Stimulated activated CD8-positive, alpha-beta memory T cell treated with anti-CD3 and anti-CD28 coated beads, Interleukin-4, amount 100 ng/mL, for 48 hours (primary cell): Measurements from ENCODE around the gene EXOSC6.
"Not testable (repeated sequence)": the region's sequence is repeated elsewhere in the genome, so short reads cannot be mapped to it uniquely, and the experiment has no call there.

Source experiments
- DNase-seq: peaks from one replicate; pipeline ENCODE4 v3.0.0-alpha.2; 2020

The EXOSC6 gene

GRCh38 chr16:70251629-70252354, at the start of gene EXOSC6:
TSS of gene EXOSC6 (minus strand) at chr16:70251940. CDS start at chr16:70251900, 40 bp downstream.
- DNase-seq: peak; percentile 93

- no peak for DNase-seq
These were observed 49.4 kb upstream of the EXOSC6 start for GRCh38 chr16:70301121-70301520.

- DNase-seq: peak; percentile 80
These were observed 47.5 kb upstream of the EXOSC6 start, which contains the start of gene DDX19B for GRCh38 chr16:70298988-70299938. TSS of gene DDX19B (plus strand) at chr16:70299186. CDS start at chr16:70299298, 112 bp downstream.

DNA sequence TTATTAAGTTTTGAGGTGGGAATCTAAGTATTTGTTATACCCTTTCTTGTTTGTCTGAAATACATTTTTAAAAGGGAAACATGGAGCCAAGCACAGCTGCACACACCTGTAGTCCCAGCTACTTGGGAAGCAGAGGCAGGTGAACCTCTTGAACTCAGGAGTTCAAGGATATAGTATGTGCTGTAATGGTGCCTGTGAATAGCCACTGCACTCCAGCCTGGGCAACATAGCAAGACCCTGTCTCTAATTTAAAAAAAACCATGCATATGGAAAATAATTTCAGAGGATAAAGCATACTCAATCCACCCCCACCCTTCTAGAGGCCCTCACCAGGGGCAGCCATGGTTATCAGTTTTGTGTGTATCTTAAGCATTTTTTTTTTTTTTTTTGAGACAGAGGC, 43.9 kb upstream of the EXOSC6 start:
- DNase-seq: no peak

DNA sequence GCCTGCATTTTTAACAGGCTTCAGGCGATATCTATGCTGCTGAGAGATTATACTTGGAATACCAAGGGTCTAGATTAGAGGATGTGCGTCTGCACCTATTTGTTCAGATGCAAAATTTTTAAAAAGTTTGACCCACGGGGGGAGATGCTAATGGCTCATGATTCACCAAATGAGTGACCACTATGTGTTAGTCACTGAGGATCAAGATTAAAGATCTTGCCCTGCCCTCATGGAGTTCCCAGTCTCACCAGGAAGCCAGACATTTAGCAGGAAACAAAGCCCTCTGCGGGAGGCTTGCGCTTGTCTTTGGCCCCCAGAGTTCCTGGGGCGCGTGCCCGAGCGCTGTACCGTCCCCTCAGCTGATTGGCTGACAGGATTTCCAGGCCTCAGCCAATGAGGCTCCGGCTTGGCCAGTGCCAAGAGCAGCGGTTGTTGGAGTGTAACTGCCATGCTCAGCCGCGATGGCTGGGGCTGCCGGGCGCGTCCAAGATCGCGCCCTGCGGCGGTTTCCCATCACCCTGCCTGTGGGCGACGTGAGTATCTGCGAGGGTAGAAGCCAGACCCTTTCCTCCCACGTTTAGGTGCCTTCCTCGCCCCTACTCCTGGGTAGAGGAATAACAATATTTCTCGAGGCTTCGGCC, 42.8 kb upstream of the EXOSC6 start:
- DNase-seq: no peak

DNA sequence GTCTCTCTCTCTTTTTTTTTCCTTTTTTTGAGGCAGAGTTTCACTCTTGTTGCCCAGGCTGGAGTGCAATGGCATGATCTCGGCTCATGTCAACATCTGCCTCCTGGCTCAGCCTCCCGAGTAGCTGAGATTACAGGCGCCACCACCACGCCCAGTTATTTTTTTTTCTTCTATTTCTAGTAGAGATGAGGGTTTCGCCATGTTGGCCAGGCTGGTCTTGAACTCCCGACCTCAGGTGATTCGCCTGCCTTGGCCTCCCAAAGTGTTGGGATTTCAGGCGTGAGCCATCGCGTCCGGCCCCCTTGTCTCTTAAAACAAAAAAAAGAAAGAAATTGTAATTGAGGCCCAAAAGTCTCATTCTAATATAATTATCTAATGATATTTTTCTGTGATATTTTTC, 40.4 kb upstream of the EXOSC6 start:
- not testable (repeated sequence) for DNase-seq

DNA sequence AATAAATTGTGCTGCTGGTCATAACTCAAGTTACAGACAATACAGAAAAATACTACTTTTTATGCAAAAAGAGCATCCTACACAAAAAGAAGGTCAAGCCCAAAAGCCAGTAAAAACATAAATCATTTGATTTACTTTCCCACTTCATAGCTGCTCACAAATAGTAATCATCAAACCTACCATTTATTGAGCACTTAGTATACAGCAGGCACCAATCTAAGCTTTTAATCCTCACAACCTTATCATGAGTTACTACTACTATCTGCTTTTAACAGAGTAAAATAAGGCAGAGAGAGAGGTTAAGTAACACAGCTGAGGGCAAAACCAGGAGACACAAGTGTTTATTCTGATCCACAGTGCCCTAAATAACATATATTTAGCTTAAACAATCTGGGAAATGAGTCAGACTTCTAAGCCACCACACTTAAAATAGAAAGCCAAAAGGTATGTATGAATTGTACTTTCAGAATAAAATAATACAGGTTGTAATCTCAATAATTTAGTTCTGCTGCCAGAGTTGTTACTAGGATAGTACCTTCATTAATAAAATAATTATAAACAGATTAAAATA, 39.3 kb upstream of the EXOSC6 start:
- DNase-seq: no peak

GRCh38 chr16:70289229-70290094, 37.7 kb upstream of the EXOSC6 start, which contains the start of gene AARS1:
TSS of gene AARS1 (minus strand) at chr16:70289506. CDS start at chr16:70282763, 6,743 bp downstream.
- peak; percentile 94 for DNase-seq

- DNase-seq: not testable (repeated sequence)
These were observed 35.7 kb upstream of the EXOSC6 start for GRCh38 chr16:70287304-70287971.

- DNase-seq: no peak
These were observed 24.7 kb upstream of the EXOSC6 start for GRCh38 chr16:70276392-70276791.

GRCh38 chr16:70271696-70272095, 20.0 kb upstream of the EXOSC6 start:
- DNase-seq: no peak

DNA sequence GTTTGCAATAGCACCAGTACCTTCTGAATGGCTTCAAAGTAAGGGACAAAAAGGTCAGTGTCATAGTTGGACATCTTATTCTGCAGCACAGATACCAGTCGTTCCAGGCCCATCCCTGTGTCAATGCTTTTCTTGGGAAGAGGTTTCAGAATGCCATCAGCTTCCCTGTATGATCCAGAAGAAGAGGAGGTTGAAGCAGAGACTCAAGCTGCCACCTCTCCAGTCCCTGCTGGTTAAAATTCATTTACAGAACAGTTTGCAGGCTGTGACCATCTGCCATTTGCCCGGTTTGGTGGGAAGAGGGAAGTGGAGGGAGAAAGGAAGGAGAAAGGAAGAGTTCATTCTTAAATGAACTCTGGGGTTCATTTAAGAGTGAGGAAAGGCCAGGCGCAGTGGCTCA, 18.4 kb upstream of the EXOSC6 start:
- no peak for DNase-seq

DNA sequence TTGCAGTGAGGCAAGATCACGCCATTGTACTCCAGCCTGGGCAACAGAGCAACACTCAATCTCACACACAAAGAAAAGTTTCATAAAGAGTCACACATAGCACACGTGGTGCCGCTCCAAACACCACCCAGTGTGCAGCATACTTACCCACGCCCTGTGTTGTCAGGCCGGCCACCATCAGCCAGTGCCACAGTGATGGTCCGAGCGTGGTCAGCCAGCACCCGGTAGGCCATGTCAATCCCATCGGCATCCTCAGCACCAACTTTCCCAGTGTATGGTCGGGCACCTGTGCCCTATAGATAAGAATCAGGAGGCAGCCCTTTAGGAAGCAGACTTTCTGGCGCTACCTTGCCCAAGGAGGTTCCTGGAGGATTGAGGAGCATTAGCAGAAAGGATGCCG, 17.7 kb upstream of the EXOSC6 start:
- no peak for DNase-seq

DNA sequence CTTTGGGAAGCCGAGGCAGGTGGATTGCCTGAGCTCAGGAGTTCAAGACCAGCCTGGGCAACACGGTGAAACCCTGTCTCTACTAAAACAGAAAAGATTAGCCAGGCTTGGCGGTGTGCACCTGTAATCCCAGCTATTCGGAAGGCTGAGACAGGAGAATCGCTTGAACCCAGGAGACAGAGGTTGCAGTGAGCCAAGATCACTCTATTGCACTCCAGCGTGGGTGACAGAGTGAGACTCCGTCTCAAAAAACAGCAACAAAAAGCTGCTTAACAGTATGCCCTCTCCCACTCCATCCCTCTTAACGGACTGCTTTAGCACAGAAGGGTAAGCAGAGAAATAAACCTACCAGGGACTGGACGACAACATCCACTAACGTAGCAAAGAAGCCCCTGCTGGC, 16.2 kb upstream of the EXOSC6 start:
- not testable (repeated sequence) for DNase-seq

DNA sequence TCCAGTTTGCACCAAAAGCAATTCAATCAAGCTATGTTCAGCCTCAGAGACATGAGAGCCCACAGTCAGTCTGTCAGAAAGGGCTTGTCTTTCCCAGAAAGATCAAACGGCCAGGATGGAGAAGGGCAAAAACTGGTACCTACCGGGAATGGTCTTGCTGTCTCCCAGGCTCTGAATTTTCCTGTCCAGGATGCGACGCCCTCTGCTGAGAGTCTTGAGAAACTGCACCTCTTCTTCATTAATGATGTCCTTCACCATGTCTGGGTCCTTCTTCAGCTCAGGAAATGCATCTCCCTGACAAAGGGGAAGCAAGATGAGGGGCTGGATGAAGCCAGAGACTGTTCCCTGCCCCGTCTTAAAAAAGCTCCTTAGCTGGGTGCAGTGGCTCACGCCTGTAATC, 15.8 kb upstream of the EXOSC6 start:
- DNase-seq: peak; percentile 45

- not testable (repeated sequence) for DNase-seq
These were observed 8.2 kb upstream of the EXOSC6 start for GRCh38 chr16:70259903-70260302.

GRCh38 chr16:70258946-70259345, 7.2 kb upstream of the EXOSC6 start:
- no peak for DNase-seq

- DNase-seq: no peak
These were observed 6.3 kb upstream of the EXOSC6 start for GRCh38 chr16:70258065-70258464.

DNA sequence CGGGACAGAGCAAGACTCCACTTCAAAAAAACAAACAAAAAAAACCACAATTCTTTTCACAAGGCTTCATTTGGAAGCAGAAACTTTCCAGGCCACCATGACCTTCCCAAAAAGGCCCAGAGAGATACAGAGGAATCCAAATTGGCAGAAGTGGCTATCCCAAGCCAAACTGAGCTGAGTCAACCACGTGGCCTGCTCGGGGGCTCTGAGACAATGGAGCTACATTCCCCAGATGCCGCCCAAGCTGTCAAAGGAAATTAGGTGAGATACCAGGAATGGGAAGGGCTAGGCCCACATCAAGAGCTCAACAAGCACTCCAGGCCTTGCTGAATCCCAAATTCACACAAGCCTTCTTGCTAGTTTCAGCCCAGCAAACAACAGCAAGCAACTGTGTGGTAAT, 5.7 kb upstream of the EXOSC6 start:
- no peak for DNase-seq

DNA sequence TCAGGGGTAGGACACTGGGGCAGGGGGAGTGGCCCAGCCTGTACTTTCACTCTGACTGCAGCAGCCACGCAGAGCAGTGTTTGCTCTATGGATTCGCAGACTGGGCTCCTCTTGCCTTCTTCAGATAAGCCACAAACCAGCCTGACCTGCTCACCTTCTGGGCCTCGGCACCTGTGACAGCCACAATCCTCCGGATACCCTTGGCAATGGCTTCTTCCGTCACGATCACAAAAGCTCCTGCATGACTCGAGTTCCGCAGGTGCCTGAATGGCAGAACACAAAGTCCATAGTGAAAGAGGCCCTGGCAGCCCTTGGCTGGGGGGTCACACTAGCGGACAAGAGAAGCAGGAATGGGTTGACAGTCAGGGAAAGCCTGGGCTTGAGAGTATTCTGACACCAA, 3.8 kb upstream of the EXOSC6 start:
- DNase-seq: no peak

GRCh38 chr16:70254965-70255286, 3.2 kb upstream of the EXOSC6 start:
- no peak for DNase-seq
